ENCODE results near the gene ECEL1.

DNA sequence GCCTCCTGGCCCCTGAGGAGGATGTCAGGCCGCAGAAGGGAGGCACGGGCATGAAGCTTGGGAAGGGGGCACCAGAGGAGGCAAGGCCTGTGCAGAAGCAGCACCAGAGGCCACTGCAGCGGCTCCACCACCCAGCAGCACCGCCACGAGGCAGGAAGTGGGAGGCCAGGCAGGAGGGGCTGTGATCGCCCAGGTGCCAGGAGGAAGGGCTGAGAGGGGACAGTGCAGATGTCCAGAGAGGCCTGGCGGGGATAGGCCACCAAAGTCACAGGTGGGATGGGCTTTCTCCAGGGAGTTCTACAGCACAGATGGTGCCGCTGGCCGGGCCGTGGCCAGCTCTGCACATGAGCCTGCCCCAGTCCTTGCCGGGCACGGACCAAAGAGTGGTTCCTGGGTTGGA lies 37.7 kb downstream of the ECEL1 start:
- TF ChIP-seq, protein P1, sequence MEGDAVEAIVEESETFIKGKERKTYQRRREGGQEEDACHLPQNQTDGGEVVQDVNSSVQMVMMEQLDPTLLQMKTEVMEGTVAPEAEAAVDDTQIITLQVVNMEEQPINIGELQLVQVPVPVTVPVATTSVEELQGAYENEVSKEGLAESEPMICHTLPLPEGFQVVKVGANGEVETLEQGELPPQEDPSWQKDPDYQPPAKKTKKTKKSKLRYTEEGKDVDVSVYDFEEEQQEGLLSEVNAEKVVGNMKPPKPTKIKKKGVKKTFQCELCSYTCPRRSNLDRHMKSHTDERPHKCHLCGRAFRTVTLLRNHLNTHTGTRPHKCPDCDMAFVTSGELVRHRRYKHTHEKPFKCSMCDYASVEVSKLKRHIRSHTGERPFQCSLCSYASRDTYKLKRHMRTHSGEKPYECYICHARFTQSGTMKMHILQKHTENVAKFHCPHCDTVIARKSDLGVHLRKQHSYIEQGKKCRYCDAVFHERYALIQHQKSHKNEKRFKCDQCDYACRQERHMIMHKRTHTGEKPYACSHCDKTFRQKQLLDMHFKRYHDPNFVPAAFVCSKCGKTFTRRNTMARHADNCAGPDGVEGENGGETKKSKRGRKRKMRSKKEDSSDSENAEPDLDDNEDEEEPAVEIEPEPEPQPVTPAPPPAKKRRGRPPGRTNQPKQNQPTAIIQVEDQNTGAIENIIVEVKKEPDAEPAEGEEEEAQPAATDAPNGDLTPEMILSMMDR (conservative IDR thresholded peaks at IDR 0.05), result no peak
- TF ChIP-seq EZH2 (IDR thresholded peaks at IDR 0.05; ENCODE audit: low read depth), result no peak

Measured in PC-9 (cell line).